Stomach smooth muscle (tissue), 2 donors: ENCODE results near the gene DCK.
"Not testable (repeated sequence)": the region's sequence is repeated elsewhere in the genome, so short reads cannot be mapped to it uniquely, and the experiment has no call there.

Source experiments
- H3K27ac ChIP-seq: one replicate; pipeline ENCODE4 v1.7.0; 2013; ENCODE audit warnings: mild to moderate bottlenecking, low read length, inconsistent platforms
- H3K27me3 ChIP-seq, 2 donors: one replicate each; pipeline ENCODE4 v1.7.0; 2013; ENCODE audit warnings: low read length in 2 of 2; ENCODE audit not compliant: insufficient read depth in 2 of 2, control insufficient read depth in 1 of 2
- H3K36me3 ChIP-seq, 2 donors: one replicate each; pipeline ENCODE4 v1.7.0; 2013; ENCODE audit warnings: low read length in 2 of 2; ENCODE audit not compliant: control insufficient read depth in 2 of 2, insufficient read depth in 2 of 2
- H3K4me1 ChIP-seq: one replicate; pipeline ENCODE4 v1.7.0; 2013; ENCODE audit warnings: low read length; ENCODE audit not compliant: control insufficient read depth, insufficient read depth
- H3K4me3 ChIP-seq, 2 donors: one replicate each; pipeline ENCODE4 v1.7.0; 2013; ENCODE audit warnings: low read length in 2 of 2
- H3K9ac ChIP-seq, 2 donors: one replicate each; pipeline ENCODE4 v1.7.0; 2013; ENCODE audit warnings: low read length in 2 of 2, mild to moderate bottlenecking in 1 of 2
- H3K9me3 ChIP-seq, 2 donors: one replicate each; pipeline ENCODE4 v1.7.0; 2013; ENCODE audit warnings: low read length in 2 of 2; ENCODE audit not compliant: control insufficient read depth in 2 of 2
- donor health status: healthy.
- donor health status: Pancreatic carcinoma.

DCK gene

DNA sequence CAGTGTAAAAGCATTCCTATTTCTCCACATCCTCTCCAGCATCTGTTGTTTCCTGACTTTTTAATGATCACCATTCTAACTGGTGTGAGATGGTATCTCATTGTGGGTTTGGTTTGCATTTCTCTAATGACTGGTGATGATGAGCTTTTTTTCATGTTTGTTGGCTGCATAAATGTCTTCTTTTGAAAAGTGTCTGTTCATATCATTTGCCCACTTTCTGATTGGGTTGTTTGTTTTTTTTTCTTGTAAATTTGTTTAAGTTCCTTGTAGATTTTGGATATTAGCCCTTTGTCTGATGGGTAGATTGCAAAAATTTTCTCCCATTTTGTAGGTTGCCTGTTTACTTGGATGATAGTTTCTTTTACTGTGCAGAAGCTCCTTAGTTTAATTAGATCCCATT is 6.2 kb downstream of the DCK start:
- not testable (repeated sequence) for H3K4me1 ChIP-seq, H3K4me3 ChIP-seq, H3K27me3 ChIP-seq, H3K27ac ChIP-seq, H3K9me3 ChIP-seq, H3K9ac ChIP-seq, H3K36me3 ChIP-seq

DNA sequence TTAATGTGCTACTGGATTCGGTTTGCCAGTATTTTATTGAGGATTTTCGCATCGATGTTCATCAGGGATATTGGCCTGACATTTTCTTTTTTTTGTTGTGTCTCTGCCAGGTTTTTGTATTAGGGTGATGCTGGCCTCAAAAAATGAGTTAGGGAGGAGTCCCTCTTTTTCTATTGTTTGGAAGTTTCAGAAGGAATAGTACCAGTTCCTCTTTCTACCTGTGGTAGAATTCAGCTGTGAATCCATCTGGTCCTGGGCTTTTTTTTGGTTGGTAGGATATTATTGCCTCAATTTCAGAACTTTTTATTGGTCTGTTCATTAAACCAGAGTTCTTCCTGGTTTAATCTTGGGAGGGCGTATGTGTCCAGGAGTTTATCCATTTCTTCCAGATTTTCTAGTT is 7.9 kb downstream of the DCK start:
- H3K9me3 ChIP-seq, H3K36me3 ChIP-seq, H3K9ac ChIP-seq, H3K27me3 ChIP-seq, H3K27ac ChIP-seq, H3K4me3 ChIP-seq, H3K4me1 ChIP-seq: not testable (repeated sequence)

DNA sequence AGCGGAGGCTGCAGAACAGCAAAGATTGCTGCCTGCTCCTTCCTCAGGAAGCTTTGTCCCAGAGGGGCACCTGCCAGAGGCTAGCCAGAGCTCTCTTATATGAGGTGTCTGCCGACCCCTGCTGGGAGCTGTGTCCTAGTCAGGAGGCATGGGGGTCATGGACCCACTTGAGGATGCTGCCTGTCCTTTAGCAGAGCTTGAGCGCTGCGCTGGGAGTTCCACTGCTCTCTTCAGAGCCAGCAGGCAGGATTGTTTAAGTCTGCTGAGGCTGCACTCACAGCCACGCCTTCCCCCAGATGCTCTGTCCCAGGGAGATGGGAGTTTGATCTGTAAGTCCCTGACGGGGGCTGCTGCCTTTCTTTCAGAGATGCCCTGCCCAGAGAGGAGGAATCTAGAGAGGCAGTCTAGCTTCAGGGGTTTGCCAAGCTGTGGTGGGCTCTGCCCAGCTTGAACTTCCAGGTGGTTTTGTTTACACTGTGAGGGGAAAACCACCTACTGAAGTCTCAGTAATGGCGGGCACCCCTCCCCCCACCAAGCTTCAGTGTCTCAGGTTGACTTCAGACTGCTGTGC is 10.9 kb downstream of the DCK start:
- Histone ChIP-seq H3K4me3 (no peak overlapping the region), H3K9ac (no peak overlapping the region), H3K4me1 (no peaks in the 10 kb centered on the region), H3K9me3 (no peaks in the 10 kb centered on the region), H3K27ac (no peak overlapping the region), H3K27me3 (no peaks in the 10 kb centered on the region), H3K36me3 (no peaks in the 10 kb centered on the region)

DNA sequence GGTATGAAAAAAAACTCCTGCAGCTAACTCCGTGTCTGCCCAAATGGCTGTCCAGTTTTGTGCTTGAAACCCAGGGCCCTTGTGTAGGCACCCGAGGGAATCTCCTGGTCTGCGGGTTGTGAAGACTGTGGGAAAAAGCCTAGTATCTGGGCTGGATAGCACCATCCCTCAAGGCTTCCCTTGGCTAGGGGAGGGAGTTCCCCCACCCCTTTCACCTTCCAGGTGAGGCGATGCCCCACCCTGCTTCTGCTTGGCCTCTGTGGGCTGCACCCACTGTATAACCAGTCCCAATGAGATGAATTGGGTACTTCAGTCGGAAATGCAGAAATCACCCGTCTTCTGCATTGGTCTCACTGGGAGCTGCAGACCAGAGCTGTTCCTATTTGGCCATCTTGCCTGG is 11.6 kb downstream of the DCK start:
- H3K4me1 ChIP-seq, H3K27ac ChIP-seq, H3K9me3 ChIP-seq, H3K27me3 ChIP-seq, H3K4me3 ChIP-seq, H3K9ac ChIP-seq, H3K36me3 ChIP-seq: not testable (repeated sequence)

DNA sequence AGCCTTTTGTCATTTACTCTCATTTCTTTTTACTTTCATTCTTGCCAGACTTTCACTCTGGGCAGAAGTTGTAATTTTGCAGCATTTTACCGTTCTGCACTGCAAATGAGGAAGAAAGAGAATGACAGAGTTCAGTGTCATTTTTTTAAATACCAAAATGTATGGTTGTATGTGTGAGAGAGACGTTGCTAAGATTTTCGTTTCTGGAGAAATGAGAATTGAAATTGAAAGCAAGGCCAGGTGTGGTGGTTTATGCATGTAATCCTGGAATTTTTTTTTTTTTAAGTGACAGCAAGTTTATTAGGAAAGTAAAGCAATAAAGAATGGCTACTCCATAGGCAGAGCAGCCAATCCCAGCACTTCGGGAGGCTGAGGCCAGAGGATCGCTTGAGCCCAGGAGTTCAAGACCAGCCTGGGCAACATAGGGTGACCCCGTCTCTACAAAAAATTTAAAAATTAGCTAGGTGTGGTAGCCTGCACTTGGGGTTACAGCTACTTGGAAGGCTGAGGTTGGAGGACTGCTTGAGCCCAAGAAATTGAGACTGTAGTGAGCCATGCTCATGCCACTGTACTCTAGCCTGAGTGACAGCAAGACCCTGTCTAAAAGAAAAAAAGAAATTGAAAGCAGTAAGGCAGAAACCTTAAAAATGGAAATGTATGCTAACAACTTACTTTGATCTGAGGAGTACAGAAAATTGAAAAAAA is 12.9 kb downstream of the DCK start:
- Histone ChIP-seq H3K9me3 (no peaks in the 10 kb centered on the region), H3K4me1 (no peaks in the 10 kb centered on the region), H3K27me3 (no peaks in the 10 kb centered on the region), H3K4me3 (no peak overlapping the region), H3K9ac (no peak overlapping the region), H3K36me3 (no peaks in the 10 kb centered on the region), H3K27ac (no peak overlapping the region)

DNA sequence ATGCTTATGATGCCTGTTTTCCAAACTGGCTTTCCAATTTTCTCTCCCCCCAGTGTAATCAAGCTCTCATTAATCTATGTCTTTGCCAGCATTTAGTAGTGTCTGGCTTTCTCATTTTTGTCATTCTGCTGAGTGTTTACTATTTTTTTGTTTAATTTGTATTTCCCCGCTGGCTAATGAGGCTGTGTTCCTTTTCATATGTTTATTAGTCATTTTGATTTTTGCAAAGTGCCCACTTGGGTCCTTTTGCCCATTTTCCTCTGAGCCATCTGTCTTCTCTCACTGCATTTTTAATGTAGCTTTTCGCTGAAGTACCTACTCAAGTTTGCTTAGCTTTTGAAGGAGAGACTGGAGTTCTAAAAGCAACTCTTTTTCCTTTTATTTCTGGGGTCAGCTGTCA is 14.7 kb downstream of the DCK start:
- Histone ChIP-seq H3K36me3 (no peaks in the 10 kb centered on the region), H3K4me1 (no peaks in the 10 kb centered on the region), H3K27ac (no peak overlapping the region), H3K27me3 (no peaks in the 10 kb centered on the region), H3K9me3 (no peaks in the 10 kb centered on the region), H3K9ac (no peak overlapping the region), H3K4me3 (no peak overlapping the region)

DNA sequence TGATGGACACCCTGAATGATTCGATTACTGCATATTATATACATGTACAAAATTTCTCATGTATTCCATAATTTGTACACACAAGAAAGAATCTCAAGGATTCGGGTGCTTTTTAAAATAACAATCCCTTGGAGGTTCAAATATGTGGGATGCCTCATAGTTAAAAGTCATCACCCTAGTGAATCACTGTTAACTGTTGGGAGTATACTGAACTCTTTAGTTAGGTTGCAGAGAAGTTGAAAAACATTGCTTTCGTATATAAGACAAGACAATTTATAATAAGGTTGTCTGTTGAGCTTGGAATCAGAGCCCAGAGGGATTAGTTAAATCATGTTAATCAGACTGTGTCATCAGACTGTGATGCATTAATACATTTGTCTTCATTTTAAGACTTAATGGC is 15.6 kb downstream of the DCK start:
- no peaks in the 10 kb centered on the region for H3K27me3 ChIP-seq
- H3K36me3 ChIP-seq = no peaks in the 10 kb centered on the region
- H3K4me3 ChIP-seq = no peak overlapping the region
- H3K4me1 ChIP-seq = no peaks in the 10 kb centered on the region
- H3K27ac ChIP-seq = no peak overlapping the region
- H3K9ac ChIP-seq = no peak overlapping the region
- H3K9me3 ChIP-seq = no peaks in the 10 kb centered on the region

DNA sequence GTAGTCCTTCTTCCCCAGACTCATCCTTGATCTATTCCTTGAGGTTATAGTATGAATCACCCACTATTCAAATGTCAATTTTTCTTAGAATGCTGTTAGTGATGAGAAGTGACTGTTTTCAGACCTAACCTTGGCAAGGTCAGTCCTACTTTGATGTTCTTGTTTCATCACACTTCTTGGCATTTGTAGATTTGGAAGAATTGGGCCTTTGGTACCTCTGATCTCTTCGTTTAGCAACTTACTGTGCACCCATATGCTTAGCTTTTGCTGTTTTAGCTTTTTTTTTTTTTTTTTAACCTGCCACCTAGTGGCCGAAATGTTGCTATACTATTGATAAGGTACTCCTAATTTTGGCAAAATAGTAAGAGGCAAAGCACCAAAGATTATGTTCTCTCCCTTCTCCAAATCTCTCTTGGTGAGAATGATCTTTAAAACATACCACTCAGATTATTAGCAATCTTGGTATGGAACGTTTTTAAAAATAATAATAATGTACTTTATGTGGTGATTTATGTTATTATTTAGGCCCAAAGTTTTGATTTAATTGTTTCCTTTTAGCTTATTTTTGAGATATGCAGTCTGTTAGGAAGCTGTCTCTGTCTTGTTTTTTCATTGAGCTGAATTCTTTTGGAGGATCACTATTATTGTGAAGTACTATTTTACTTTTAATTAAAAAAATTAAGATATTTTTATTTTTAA is 16.6 kb downstream of the DCK start:
- no peaks in the 10 kb centered on the region for H3K4me1 ChIP-seq
- no peak overlapping the region for H3K9ac ChIP-seq
- H3K36me3 ChIP-seq = no peaks in the 10 kb centered on the region

DNA sequence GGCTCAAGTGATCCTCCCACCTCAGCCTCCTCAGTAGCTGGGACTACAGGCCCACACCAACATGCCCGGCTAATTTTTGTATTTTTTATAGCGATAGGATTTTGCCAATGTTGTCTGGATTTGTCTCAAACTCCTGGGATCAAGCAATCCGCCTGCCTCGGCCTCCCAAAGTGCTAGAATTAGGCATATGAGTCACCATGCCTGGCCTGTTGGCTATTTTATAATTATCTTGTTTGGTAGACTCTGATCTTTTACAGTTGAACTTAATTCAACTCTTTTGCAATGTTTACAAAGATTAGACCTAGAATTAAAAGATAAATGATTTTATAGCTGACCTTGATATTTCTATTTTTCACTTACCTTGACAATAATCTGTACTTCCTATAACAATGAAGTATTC is 18.0 kb downstream of the DCK start:
- no peaks in the 10 kb centered on the region for H3K9me3 ChIP-seq
- H3K27me3 ChIP-seq = no peaks in the 10 kb centered on the region
- H3K4me3 ChIP-seq = no peak overlapping the region
- H3K9ac ChIP-seq = no peak overlapping the region
- no peak overlapping the region for H3K27ac ChIP-seq
- H3K4me1 ChIP-seq = no peaks in the 10 kb centered on the region
- no peaks in the 10 kb centered on the region for H3K36me3 ChIP-seq

More for the DNA sequence above, 16.6 kb downstream of the DCK start:
- H3K4me3 ChIP-seq = no peak overlapping the region
- H3K27ac ChIP-seq = no peak overlapping the region
- H3K9me3 ChIP-seq = no peaks in the 10 kb centered on the region
- H3K27me3 ChIP-seq = no peaks in the 10 kb centered on the region

DNA sequence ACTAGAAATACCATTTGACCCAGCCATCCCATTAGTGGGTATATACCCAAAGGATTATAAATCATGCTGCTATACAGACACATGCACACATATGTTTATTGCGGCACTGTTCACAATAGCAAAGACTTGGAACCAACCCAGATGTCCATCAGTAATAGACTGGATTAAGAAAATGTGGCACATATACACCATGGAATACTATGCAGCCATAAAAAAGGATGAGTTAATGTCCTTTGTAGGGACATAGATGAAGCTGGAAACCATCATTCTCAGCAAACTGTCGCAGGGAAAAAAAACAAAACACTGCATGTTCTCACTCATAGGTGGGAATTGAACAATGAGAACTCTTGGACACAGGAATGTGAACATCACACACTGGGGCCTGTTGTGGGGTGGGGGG is 23.9 kb downstream of the DCK start:
- not testable (repeated sequence) for H3K27me3 ChIP-seq, H3K9ac ChIP-seq, H3K4me1 ChIP-seq, H3K27ac ChIP-seq, H3K9me3 ChIP-seq, H3K36me3 ChIP-seq, H3K4me3 ChIP-seq

DNA sequence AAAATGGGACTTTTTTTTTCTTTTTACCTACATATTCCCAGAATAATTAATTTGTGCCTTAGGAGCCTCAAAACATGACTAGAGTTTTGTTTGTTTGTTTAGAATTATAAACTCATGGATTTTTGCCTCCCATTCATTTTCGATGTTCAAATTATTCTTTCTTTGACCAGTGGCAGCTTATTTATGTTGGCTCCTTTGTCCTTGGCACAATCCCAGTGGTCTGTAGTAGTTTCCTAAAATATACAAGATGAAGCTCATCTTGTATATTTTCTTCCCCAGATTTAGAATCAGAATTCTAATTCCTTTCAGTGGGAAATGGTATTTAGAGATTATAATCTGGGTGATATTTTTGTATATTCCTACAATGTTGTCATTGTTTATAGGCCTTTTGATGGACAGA is 27.2 kb downstream of the DCK start:
- no peaks in the 10 kb centered on the region for H3K27me3 ChIP-seq
- H3K9me3 ChIP-seq = no peaks in the 10 kb centered on the region
- no peaks in the 10 kb centered on the region for H3K4me1 ChIP-seq
- no peak overlapping the region for H3K4me3 ChIP-seq
- H3K36me3 ChIP-seq = peaks cover 0 to 4% of the 10 kb centered on the region in 2 donors
- H3K9ac ChIP-seq = no peak overlapping the region
- H3K27ac ChIP-seq = no peak overlapping the region
